GM18520 (cell line): ENCODE results near the gene GOLGA6C.
"Not testable (repeated sequence)": the region's sequence is repeated elsewhere in the genome, so short reads cannot be mapped to it uniquely, and the experiment has no call there.

ENCODE experiments used
- ATAC-seq: cut with Tn5 transposase; IDR thresholded peaks from one replicate; pipeline ENCODE4 v1.9.1; 2021; ENCODE audit not compliant: unreplicated experiment

The GOLGA6C gene

DNA sequence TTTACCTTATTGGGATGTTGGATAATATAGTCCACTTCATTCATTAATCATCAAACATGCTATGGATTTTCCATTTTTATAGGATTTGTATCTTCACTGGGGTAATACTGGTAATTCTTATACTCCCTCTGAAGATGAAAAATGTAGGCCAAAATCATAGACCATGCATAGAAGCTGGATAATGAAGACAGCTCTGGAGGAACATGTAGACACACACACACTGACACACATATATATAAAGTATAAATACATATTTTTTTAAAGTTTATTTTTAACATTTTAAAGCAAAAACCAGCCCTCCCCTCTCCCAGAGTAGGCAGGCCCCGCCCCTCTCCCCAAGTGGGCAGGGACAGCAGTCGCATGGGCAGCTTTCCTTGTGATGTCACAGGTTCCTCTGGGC lies at the start of gene GOLGA6C:
TSS of gene GOLGA6C (plus strand) at position 301 of the 400 bp plus-strand sequence. CDS start 265 bp downstream, outside the sequence.
- not testable (repeated sequence) for ATAC-seq

DNA sequence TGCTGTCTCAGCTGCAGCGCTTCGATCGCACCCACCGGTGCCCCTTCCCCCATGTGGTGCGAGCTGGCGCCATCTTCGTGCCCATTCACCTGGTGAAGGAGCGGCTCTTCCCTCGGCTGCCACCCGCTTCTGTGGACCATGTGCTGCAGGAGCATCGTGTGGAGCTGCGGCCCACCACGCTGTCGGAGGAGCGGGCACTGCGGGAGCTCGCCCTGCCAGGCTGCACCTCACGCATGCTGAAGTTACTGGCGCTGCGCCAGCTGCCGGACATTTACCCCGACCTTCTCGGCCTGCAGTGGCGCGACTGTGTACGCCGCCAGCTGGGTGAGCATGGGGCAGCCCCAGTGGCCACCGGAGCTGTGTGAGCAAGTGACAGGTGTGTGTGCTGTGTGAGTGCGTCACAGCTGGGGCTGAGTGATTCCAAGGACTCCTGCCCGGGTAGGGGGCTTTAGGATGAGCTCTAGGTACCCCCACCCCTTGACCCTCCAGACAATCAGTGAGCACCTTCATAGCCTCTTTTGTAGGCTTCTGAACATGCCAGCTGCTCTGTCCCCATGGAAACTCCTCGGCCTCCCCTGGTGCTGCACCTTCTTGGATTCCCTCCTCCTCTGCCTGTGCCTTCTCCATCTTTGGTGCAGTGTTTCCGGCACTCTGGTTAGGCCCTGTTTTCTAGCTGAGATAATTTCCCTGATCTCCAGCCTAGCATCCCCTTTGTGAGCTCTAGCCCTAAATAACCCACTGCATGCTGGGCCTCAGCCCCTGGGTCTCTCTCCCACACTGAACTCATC lies 49.4 kb upstream of the GOLGA6C start:
- ATAC-seq = no peak

GRCh38 chr15:75209289-75209676 lies 48.9 kb upstream of the GOLGA6C start:
- no peak for ATAC-seq

DNA sequence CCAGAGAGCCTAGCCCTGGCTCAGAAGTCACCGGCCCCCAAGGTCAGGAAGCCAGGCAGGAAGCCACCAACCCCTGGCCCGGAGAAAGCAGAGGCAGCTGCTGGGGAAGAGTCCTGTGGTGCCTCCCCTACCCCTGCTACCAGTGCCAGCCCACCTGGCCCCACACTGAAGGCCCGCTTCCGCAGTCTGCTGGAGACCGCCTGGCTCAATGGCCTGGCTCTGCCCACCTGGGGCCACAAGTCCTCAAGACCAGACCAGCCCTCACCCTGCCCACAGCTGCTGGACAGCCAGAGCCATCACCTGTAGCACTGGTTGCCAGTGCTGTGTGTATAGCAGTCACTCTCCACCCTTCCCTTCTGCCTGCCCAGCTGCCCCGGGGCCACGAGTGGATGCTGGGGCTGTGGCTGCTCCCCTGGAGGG lies 47.3 kb upstream of the GOLGA6C start:
- ATAC-seq = no peak

DNA sequence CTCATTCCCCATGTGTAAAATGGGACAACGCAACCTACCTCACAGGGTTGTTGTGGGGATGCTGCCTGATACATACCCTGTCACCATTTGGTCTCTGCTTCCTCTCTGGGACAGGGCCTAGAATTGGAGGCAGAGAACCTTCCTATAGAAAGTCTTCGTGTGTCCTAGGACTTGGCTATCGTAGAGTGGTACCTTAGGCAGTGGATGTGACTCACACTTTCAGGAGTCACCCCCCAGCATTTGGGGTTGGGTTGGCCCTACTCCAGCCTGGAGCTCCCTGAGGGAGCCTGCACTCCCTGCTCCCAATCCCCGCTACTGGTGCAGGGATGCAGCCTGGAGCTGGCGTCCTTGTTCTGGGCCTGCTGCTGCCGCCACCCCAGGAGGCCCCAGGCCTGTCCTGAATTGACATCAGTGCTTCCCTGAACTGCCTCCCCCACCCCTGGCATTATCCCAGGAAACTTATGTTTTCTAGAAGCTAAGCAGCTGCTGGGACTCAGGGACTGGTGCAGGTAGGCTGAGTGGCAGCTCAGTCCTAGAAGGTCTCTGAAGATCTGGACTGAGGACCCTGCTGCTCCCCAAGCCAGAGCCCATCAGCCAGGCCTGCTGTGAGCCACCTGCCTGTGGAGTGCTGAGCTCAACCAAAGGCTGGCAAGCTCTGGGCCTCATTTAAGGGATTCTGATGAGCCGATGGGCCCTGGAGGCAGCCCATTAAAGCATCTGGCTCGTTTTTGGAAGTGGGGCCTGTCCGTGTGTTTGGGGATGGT lies 46.5 kb upstream of the GOLGA6C start:
- no peak for ATAC-seq

- no peak for ATAC-seq
Observed at GRCh38 chr15:75212200-75212858, 45.8 kb upstream of the GOLGA6C start.

DNA sequence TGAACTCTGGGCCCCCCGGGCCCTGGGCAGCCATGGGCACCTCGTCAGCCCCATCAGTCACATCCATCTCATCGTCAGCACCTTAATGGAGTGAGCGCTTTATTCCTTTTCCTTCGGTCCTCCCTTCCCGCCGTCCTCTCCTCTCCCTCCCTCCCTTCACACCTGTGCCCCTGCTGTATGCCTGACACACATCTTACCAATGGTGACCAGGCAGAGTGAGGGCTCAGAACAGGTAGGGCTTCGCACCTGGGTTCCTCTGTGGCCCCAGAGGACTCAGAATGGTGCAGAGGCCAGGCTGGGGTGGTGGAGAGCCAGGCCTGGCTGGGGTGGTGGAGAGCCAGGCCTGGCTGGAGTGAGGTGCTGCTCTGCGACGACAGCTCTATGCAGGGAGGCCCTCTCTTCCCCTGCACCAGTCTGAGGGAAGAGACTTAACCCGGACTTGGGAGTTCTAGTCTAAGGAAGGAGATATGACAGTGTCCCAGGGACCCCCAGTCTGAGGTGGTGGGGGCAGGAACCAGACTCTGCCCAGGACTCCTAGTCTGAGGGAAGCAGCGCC lies 44.8 kb upstream of the GOLGA6C start:
- ATAC-seq = no peak

GRCh38 chr15:75213768-75214221 lies 44.3 kb upstream of the GOLGA6C start:
- ATAC-seq = no peak

DNA sequence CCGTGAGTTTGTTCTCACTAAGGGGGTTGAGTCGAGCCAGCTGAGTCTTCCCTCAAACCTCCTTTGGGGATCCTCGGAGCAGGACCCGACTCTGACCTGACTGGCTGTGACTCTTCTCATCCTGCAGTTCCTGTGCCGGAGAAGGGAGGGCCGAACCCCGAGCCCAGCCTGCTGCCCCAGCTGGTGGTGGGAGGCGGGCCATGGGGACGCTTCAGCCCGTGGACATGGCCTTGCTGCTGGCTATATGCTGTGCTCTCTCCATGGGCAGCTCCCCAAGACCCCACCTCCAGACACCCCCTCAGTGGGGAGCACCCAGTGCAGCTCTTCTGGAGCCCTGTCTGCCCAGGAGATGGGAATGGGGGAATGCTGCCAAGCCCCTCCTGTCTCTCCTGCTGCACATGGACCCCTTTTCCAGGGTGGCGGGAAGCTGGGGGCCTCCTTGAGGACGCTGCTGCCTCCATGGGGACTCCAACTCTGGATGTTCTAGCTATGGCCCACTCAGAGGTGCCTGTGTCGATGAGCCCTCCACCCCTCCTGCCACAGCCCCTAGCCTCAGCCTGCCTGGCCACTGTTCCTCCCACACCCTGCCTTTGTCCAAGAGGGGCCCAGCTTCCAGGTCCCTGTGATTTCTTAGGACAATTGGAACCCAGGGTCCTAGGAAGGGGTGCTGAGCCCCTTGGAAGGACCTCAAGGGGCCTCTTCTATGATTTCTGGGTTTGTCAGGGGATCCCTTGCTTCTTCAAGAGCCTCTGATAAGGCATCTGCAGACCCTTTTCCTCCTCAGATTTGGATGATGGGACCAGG lies 43.6 kb upstream of the GOLGA6C start:
- ATAC-seq = no peak

DNA sequence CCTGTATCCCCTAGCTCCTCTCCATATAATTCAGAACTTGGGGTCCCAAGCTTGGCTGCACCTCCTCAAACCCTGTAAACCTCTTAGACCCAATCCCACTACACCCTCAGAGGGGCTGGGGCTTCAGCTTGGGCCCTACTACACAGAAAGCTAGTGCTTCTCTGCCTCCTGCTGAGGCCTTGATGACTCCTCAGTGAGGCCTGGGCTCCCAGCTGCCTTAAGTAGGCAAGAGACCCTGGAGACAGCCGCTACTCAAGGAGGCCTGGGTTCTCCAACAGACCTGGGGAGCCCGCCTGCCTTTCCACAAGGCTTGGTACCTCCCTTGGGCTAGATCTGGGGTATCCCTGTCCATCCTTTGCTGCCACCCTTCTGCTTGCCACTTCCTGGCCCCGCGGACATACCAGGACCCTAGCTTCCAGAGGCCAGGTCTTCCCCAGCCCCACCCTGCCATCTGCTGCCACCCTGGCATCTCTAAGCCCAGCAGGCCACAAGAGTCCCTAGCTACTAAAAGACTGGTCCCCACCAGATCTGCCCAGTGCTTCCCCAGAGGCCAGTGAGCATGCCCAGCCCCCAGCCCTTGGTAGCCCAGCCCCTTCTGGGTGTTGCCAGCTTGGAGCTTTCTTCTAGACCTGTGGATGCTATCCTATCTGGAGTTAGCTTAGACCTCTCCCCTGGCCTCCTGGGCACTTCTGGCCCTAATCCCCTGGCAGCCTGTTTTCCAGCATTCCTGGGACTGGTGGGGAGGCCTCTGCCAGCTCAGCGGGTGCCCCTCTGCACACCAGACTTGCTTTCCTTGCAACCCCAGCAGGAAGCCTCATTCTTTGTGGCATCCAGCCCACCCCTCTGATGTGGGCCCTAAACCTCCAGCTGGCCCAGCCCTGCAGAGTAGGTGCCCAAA lies 42.8 kb upstream of the GOLGA6C start:
- ATAC-seq = no peak

DNA sequence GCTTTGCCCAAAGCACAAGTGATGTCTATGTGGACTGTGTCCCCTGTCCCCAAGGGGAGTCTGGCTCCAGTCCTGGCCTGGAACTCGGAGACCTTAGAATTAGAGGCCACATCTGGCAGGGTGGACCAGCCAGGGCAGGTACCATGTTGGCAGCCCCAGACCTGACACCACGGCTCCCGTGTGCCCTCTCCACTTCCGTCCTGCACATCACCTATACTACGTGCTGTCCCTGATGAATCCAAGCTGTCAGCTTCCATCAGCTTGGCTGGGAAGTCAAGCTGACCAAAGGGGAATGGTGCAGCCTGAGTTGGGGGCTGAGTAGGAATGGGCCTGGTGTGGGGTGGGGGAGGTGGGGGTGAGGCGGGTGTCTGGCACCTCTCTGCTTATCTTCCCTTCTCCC lies 41.1 kb upstream of the GOLGA6C start:
- no peak for ATAC-seq

DNA sequence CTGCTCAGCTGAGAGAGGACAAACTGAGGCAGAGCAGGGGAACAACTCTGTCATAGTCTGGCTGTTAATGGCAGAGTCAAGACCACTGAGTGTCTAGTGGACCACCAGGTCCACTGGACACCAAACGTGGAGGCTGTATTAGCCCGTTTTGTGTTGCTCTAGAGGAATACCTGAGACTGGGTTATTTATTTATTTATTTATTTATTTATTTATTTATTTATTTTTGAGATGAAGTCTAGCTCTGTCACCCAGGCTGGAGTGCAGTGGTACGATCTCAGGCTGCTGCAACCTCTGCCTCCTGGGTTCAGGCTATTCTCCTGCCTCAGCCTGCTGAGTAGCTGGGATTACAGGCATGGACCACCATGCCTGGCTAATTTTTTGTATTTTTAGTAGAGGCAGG lies 40.6 kb upstream of the GOLGA6C start:
- not testable (repeated sequence) for ATAC-seq

DNA sequence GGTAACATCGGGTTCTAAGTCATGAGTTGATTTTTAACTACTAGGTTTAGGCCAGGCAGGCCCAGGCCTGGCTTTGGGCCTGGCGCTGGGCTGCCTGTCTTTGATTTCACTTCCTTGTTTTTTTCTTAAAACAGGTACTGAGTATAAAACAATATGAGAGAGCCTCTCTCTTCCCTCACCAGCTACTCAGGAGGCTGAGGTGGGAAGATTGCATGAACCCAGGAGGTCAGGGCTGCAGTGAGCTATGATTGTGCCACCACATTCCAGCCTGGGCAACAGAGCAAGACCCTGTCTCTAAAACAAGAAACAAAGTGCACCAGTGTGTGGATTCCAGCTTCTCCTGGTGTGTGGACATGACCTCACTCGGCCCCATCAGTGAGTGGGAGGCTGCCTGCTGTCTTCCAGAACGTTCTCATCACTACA lies 38.6 kb upstream of the GOLGA6C start:
- not testable (repeated sequence) for ATAC-seq

- no peak for ATAC-seq
Observed at GRCh38 chr15:75223688-75224087, 34.4 kb upstream of the GOLGA6C start.

DNA sequence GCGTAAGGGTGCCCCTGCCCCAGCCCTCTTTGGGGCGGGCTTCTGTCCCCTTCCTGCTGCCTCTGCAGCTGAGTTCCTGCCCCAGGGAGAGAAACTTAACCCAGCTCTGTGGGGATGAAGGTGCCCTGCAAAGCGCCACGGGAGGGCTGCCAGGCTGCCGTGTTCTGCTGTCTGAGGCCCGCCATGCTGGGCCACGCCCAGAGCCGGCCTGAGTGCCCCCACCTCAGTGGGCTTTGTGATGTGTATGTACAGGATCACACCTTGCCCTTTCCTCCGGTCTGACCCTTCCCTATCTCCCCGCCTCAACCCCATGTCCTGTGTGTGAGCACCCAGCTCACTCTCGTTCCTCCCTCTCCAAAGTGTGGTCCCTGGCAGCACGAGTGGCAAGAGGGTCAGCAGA lies 33.9 kb upstream of the GOLGA6C start:
- no peak for ATAC-seq

DNA sequence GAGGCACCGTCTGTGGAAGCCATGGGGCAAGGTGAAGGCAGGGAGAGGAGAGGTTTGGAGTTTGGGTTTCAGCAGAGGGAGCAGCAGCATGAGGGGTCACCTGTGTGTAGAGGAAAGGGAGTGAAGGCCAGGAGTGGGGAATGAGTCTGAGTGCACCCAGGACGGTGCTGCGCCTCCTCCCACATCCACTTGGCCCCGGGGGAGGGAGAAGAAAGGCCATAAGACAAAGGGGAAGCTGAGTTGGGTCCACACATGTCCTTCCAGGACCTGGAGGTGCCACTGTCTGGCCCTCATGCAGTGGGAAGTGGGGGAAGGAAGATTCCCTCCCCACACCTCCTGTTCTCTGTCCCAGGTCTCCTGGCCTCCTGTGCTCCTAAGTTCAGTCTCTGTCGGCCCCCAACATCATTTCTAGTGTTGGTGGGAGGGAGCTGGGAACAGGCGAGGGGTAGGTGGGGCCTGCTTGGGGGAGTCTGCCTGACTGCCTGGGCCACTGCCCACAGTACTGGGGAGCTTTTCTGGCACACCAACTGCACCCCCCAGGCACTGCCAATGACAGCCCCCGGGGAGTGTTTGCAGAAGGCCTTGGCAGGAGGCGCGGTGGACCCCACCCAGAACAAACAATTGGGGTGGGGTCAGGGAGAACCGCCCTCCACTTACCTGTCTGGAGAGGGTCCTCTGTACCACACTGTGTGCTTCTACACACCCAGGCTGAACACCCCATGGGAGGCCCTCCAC lies 32.9 kb upstream of the GOLGA6C start:
- not testable (repeated sequence) for ATAC-seq

- ATAC-seq = no peak
Observed at GRCh38 chr15:75225951-75226732, 32.0 kb upstream of the GOLGA6C start.

DNA sequence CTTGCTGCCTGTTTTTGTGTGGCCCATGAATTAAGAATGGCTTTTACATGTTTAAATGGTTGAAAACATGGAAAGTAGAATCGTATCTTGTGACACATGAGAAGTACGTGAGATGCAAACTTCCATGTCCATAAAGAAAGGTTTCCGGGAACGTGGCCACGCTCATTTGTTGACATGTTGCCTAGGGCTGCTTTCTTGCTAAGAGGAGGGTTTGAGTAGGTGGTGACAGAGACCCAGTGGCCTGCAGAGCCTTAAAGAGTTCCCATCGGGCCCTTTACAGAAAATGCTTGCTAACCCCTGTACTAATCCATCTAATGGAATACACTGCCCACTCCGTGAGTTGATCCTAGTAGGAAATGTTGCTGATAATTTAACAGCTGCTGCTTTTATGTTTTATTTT lies 31.0 kb upstream of the GOLGA6C start:
- not testable (repeated sequence) for ATAC-seq
